Measurements from ENCODE around the gene VTI1A. TPM values are rescaled to one million over a fixed set of nuclear protein-coding genes. Genes with fewer than 3 reads are reported as not detected.

The VTI1A gene
- total and polyA plus RNA-seq, 2 of the 8 experiments (the other 6 are each of a cell fraction or from before 2014, with no cell fraction given), result 6.0 to 20.0 TPM

- no peak for TF ChIP-seq EP300 (IDR thresholded peaks at IDR 0.05; ENCODE audit: borderline replicate concordance in 1 of 2, low read depth in 2 of 2, low read length in 2 of 2)
- TF ChIP-seq CREB1 (IDR thresholded peaks at IDR 0.05), result no peak
- no peak for TF ChIP-seq ZNF274 (IDR thresholded peaks at IDR 0.05; ENCODE audit: borderline replicate concordance, extremely low read depth, low read length)
- no peak for TF ChIP-seq KDM4A (IDR thresholded peaks at IDR 0.05; ENCODE audit: low read depth, low read length, severe bottlenecking)
- no peak for TF ChIP-seq MAX (IDR thresholded peaks at IDR 0.05)
- no peak for TF ChIP-seq KDM5A (IDR thresholded peaks at IDR 0.05; ENCODE audit: low read length)
Observed at GRCh38 chr10:112559349-112559748, 112.3 kb downstream of the VTI1A start (continued).
